Adipocyte (in vitro differentiated cells): Measurements from ENCODE around the gene BNIP1.
A peak's percentile ranks its signal among the peaks of the same experiment; 100 is the strongest.
"Not testable (repeated sequence)": the region's sequence is repeated elsewhere in the genome, so short reads cannot be mapped to it uniquely, and the experiment has no call there.

Source experiments
- DNase-seq: peaks from one replicate; pipeline ENCODE4 v3.0.0-alpha.2; 2015; ENCODE audit warnings: low read depth
- H3K27me3 ChIP-seq: replicated peaks from 2 replicates; pipeline ENCODE4 v1.7.0; 2013; ENCODE audit warnings: mild to moderate bottlenecking, low read length, moderate library complexity; ENCODE audit not compliant: control insufficient read depth, insufficient read depth
- H3K36me3 ChIP-seq: 2 replicates; pipeline ENCODE4 v1.7.0; 2013; ENCODE audit warnings: low read length, mild to moderate bottlenecking, moderate library complexity; ENCODE audit not compliant: control insufficient read depth, insufficient read depth, severe bottlenecking
- H3K4me1 ChIP-seq: 2 replicates; pipeline ENCODE4 v1.7.0; 2013; ENCODE audit warnings: mild to moderate bottlenecking, low read length, moderate library complexity; ENCODE audit not compliant: control insufficient read depth, insufficient read depth
- H3K4me3 ChIP-seq: 2 replicates; pipeline ENCODE4 v1.7.0; 2013; ENCODE audit warnings: mild to moderate bottlenecking, low read length, moderate library complexity
- H3K9ac ChIP-seq: 2 replicates; pipeline ENCODE4 v1.7.0; 2013; ENCODE audit warnings: mild to moderate bottlenecking, low read length, moderate library complexity
- H3K9me3 ChIP-seq: 2 replicates; pipeline ENCODE4 v1.7.0; 2013; ENCODE audit warnings: mild to moderate bottlenecking, low read length, moderate library complexity; ENCODE audit not compliant: control insufficient read depth

The BNIP1 gene, protein sequence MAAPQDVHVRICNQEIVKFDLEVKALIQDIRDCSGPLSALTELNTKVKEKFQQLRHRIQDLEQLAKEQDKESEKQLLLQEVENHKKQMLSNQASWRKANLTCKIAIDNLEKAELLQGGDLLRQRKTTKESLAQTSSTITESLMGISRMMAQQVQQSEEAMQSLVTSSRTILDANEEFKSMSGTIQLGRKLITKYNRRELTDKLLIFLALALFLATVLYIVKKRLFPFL

DNA sequence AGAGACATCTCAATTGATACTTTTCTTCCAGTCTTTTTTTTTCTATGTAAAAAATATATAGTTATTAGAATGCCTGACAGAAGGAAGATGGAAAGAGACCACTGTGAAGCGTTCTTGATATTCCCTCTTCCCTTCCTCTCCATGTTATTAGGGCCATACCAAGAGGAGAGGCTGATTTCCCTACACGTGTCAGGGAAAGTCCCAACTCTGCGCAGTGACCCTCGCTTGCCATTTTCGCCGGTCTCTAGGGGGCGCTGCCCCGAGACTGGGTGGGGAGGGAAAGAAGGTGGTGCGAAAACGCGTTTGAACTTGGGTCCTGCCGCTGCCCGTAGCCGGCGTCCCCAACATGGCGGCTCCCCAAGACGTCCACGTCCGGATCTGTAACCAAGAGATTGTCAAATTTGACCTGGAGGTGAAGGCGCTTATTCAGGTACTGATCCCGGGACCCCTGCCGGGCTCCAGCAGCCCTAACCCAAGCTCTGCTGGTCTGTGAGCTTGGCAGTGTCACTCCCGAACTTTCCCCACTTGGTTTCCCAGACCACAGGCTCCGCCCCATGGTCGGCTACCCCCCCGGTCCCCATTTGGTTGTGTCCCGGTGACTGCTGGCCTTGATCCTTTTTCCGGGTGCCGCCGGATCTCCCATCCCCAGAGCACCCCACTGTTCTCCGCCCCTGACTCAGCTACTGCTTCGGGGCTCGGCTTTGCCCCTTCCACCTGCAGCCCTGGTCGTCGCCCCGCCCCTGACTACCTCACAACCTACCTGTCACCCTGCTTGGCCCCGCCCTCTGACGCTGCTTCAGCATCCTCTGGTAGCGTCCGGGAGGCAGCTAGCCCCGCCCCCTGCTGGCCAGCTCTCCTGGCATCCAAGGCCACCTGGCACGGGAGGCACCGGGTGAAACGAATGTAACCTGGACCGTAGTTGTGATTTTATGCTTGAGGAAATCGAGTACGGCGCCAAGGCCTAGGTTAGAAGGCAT, at the start of gene BNIP1:
Gene BNIP1, plus strand, starts transcription at position 332 of the 977 bp plus-strand sequence. Its CDS starts 15 bp downstream, at position 347.
- Histone ChIP-seq H3K4me1 (peaks cover 4% of the 10 kb centered on the region), H3K9ac (peak within 1 kb of the TSS; percentile 95), H3K9me3 (no peaks in the 10 kb centered on the region), H3K27me3 (no peaks in the 10 kb centered on the region), H3K4me3 (peak within 1 kb of the TSS; percentile 96), H3K36me3 (peaks cover 15% of the 10 kb centered on the region)
- DNase-seq: peak; percentile 97

DNA sequence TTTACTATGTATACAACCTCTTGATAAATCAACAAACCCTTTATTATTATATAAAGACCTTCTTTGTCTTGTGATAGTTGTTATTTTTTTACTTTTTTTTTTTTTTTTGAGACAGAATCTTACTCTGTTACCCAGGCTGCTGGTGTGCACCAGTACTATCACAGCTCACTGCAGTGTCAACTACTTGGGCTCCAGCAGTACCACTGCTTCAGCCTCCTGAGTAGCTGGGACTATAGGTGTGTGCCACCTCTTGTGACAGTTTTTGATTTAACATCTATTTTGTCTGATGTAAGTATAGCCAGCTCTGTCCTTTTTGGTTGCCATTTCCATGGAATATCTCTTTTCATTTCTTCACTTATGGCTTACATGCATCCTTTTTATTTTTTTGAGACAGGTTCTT, 45.5 kb upstream of the BNIP1 start:
- Histone ChIP-seq H3K27me3 (no peaks in the 10 kb centered on the region), H3K9me3 (no peaks in the 10 kb centered on the region), H3K4me3 (no peak overlapping the region), H3K4me1 (peaks cover 21% of the 10 kb centered on the region), H3K36me3 (peaks cover 7% of the 10 kb centered on the region), H3K9ac (no peak overlapping the region)
- no peak for DNase-seq

DNA sequence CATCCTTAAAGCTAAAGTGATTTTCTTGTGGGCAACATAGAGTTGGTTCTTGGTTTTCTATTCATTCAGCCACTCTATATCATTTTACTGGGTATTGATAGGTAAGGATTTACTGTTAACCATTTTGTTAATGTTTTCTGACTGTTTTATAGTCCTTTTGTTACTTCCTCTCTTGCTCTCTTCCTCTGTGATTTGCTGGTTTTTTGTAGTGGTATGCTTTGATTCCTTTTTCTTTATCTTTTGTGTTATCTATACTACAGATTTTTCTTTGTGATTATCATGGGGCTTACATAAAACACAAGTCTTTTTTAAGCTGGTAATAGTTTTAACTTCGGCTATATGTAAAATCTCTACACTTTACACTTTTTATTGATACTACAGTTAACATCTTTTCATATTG, 44.9 kb upstream of the BNIP1 start:
- Histone ChIP-seq H3K4me3 (no peak overlapping the region), H3K9me3 (no peaks in the 10 kb centered on the region), H3K9ac (no peak overlapping the region), H3K4me1 (peaks cover 16% of the 10 kb centered on the region), H3K27me3 (no peaks in the 10 kb centered on the region), H3K36me3 (peaks cover 7% of the 10 kb centered on the region)
- no peak for DNase-seq

DNA sequence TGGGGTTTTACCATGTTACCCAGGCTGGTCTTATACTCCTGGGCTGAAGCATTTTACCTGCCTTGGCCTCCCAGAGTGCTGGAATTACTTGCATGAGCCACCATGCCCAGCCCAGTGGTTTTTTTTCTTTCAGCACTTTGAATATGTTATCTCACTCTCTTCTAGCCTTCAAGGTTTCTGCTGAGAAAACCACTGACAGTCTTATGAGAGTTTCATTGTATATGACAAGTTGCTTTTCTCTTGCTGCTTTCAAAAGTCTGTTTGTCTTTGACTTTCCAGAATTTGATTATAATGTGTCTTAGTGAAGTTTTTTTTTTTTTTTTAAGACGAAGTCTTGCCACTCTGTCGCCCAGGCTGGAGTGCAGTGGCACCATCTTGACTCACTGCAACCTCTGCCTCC, 43.1 kb upstream of the BNIP1 start:
- H3K9ac ChIP-seq: no peak overlapping the region
- H3K27me3 ChIP-seq: no peaks in the 10 kb centered on the region
- peaks cover 8% of the 10 kb centered on the region for H3K4me1 ChIP-seq
- DNase-seq: no peak
- no peak overlapping the region for H3K4me3 ChIP-seq
- H3K36me3 ChIP-seq: peaks cover 7% of the 10 kb centered on the region
- H3K9me3 ChIP-seq: no peaks in the 10 kb centered on the region

DNA sequence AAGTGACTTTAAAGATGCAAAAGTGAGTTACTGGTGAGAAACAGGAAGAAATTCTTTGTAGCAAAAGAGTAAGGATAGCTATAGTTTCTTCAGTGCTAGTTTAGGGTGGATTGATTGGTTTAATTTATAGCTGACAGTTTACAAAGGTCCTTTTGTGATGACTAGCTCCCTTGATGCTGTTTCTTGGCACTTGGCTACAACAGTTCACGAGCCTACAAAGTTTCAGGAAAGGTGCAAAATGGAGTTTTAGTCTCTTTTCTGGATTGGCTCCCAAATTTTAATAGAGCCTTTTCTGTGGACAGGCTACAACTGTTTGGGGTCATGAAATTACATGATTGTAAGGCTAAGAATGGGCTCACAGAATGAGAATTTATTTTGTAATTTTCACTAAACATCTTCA, 40.9 kb upstream of the BNIP1 start:
- Histone ChIP-seq H3K9me3 (no peaks in the 10 kb centered on the region), H3K9ac (no peak overlapping the region), H3K4me1 (no peaks in the 10 kb centered on the region), H3K36me3 (peaks cover 7% of the 10 kb centered on the region), H3K4me3 (no peak overlapping the region), H3K27me3 (no peaks in the 10 kb centered on the region)
- DNase-seq: no peak

DNA sequence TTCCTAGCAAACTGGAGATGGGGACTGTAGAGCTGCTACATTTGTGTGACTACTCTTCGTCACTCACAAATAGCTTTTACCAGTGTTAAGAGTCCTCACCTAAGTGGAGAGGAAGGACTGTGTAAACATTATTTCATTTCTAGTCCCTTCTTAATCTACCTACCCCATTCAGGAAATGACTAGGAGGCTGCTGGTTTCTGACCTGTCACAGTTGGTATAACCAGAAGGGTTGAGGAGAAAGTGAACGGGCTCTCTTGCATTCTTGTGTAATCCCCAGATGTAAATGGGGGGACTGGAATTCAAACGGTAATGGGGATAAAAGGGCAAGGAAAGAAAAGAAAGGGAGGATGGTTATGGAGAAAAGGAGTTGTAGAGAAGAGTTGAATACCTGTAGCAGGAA, 35.4 kb upstream of the BNIP1 start:
- no peaks in the 10 kb centered on the region for H3K9me3 ChIP-seq
- no peaks in the 10 kb centered on the region for H3K4me1 ChIP-seq
- H3K27me3 ChIP-seq: no peaks in the 10 kb centered on the region
- H3K4me3 ChIP-seq: no peak overlapping the region
- H3K9ac ChIP-seq: no peak overlapping the region
- peaks cover 48% of the 10 kb centered on the region for H3K36me3 ChIP-seq
- no peak for DNase-seq

DNA sequence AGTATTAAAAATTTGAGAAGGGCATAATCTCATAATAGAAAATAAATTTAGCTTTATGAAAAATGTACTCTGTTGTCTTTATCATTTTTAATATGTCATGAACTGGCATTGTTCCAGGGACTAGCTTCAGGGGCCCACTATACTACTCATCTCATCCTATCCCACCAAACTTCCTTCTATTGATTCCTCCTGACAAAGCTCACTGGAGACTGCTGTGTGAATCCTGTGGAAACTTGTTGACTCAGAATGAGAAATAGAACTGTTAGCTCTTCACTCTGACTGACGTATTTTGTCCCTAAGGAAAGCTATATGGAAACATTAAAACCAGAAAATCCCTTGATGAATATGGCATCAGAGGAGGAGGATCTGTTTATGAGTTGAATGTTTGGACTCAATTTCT, 29.8 kb upstream of the BNIP1 start:
- H3K4me1 ChIP-seq: no peaks in the 10 kb centered on the region
- no peaks in the 10 kb centered on the region for H3K27me3 ChIP-seq
- peaks cover 2% of the 10 kb centered on the region for H3K9me3 ChIP-seq
- no peak overlapping the region for H3K9ac ChIP-seq
- H3K4me3 ChIP-seq: no peak overlapping the region
- H3K36me3 ChIP-seq: peaks cover 55% of the 10 kb centered on the region
- DNase-seq: no peak

DNA sequence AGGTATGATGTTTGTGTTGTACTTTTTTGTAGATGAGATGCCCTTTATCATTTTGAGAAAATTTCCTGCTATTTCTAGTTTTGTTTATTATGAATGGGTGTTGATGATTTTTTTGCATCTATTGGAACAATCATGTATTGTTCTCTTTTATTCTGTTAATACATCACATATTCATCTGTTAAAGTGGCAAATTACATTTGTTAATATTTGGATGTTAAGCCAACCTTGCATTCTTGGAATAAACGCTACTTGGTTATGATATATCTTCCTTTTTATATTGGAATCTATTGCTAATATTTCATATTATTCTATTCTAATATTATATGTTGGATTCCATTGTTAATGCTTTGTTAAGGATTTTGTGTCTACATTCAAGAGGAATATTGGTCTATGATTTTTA, 24.6 kb upstream of the BNIP1 start:
- H3K4me1 ChIP-seq: peaks cover 9% of the 10 kb centered on the region
- H3K9ac ChIP-seq: no peak overlapping the region
- H3K4me3 ChIP-seq: no peak overlapping the region
- no peak for DNase-seq
- peaks cover 16% of the 10 kb centered on the region for H3K36me3 ChIP-seq
- H3K27me3 ChIP-seq: no peaks in the 10 kb centered on the region
- peaks cover 4% of the 10 kb centered on the region for H3K9me3 ChIP-seq

DNA sequence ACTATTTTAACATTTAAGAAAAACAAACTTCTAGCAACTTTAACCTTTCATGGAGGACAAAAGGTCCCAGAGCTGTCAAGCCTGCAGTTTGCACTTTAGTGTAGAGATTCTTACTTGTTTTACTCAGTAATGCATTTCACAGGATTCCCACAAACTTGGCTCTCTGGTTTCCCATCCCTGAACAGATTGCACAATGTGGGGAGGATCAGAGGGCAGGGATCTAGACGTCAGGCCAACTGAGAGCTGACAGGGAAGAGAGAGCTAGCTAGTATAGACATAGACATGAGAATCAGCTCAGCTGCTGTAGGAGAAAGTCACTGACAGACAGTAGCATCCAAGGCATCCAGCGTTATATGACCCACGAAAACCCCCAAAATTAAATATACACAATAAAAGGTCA, 20.9 kb upstream of the BNIP1 start:
- DNase-seq: peak; percentile 74
- Histone ChIP-seq H3K4me3 (no peak overlapping the region), H3K9ac (peak overlapping the region; percentile 10), H3K27me3 (no peaks in the 10 kb centered on the region), H3K36me3 (peaks cover 15% of the 10 kb centered on the region), H3K9me3 (peaks cover 4% of the 10 kb centered on the region), H3K4me1 (peaks cover 9% of the 10 kb centered on the region)

DNA sequence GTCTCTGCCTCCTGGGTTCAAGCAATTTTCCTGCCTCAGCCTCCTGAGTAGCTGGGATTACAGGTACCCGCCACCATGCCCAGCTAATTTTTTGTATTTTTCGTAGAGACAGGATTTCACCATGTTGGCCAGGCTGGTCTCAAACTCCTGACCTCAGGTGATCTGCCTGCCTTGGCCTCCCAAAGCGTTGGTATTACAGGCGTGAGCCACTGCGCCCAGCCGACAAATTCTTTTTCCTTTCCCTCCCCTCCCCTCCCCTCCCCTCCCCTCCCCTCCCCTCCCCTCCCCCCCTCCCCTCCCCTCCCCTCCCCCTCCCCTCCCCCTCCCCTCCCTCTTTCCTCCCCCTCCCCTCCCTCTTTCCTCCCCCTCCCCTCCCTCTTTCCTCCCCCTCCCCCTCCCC, 12.2 kb upstream of the BNIP1 start:
- DNase-seq, H3K27me3 ChIP-seq, H3K4me3 ChIP-seq, H3K9me3 ChIP-seq, H3K4me1 ChIP-seq, H3K9ac ChIP-seq: not testable (repeated sequence)
- peaks cover 25% of the 10 kb centered on the region for H3K36me3 ChIP-seq

DNA sequence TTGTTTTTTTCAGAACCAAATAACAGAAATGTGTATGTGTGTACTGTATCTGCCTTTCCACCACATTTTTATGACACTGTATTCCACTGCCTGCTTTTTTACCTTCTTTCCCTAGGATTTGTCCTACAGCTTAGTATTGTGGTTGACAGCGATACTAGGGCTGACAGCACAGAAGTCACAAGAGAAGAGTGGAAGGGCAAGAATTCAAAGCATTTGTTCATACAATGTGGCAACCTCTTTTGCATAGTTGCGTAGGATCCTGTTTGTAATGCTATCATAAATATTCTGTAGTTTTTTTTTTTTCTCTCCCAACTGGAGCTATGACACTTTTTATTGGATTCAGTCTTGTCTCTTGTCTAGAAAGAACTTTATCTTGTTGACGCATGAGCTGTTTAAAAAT, 5.6 kb upstream of the BNIP1 start:
- Histone ChIP-seq H3K27me3 (no peaks in the 10 kb centered on the region), H3K9ac (no peak overlapping the region)

More for the DNA sequence above, 5.6 kb upstream of the BNIP1 start:
- H3K4me3 ChIP-seq: no peak overlapping the region
- DNase-seq: no peak
- H3K4me1 ChIP-seq: no peaks in the 10 kb centered on the region
- no peaks in the 10 kb centered on the region for H3K9me3 ChIP-seq
- H3K36me3 ChIP-seq: peaks cover 12% of the 10 kb centered on the region
